SK-N-SH (cell line): ENCODE measurements around the gene FUS. TPM values are rescaled to one million over a fixed set of nuclear protein-coding genes. Genes with fewer than 3 reads are reported as not detected.

Experiments
- CTCF ChIA-PET: fragments of 300-600, 350-600 bp; formaldehyde crosslinking; extraction: SDS; loops from one replicate; lab custom pipeline; 2021; lab: Yijun Ruan, JAX
- POLR2A ChIA-PET: fragments of 350-600 bp; sonication (Branson Sonifier 250); formaldehyde crosslinking; extraction: SDS; loops from one replicate; lab custom pipeline; 2020; ENCODE audit warnings: antibody characterized with exemption, inconsistent platforms; lab: Yijun Ruan, JAX
- DNase-seq: peaks from one replicate; pipeline ENCODE4 v3.0.0; 2012
- H2AFZ ChIP-seq: fragments of 200-600 bp; sonication (generic); 2 replicates; pipeline ENCODE4 v1.8.1; 2016; ENCODE audit warnings: antibody characterized with exemption, mild to moderate bottlenecking, low read depth
- H3F3A ChIP-seq: fragments of 200-600 bp; sonication (generic); replicated peaks from 2 replicates; pipeline ENCODE3; 2016; ENCODE audit warnings: antibody characterized with exemption, mild to moderate bottlenecking; ENCODE audit not compliant: insufficient read depth
- H3K27ac ChIP-seq, 2 experiments: fragments of 200-500 bp in 1 of 2; fragments of 200-600 bp in 1 of 2; sonication (Bioruptor generic) in 1 of 2; sonication (generic), shearing (Covaris generic) in 1 of 2; 2 replicates each; pipeline versions ENCODE4 v1.5.1 to v1.6.1; 2014 to 2016; ENCODE audit warnings: low read depth in 2 of 2, inconsistent platforms in 1 of 2, low read length in 1 of 2, mild to moderate bottlenecking in 1 of 2, mixed read lengths in 1 of 2
- H3K27me3 ChIP-seq: fragments of 200-600 bp; sonication (generic), shearing (Covaris generic); 2 replicates; pipeline ENCODE4 v1.6.1; 2016; ENCODE audit warnings: mixed run types; ENCODE audit not compliant: insufficient read depth
- H3K36me3 ChIP-seq, 2 experiments: fragments of 200-500 bp in 1 of 2; fragments of 200-600 bp in 1 of 2; sonication (Bioruptor generic) in 1 of 2; sonication (generic) in 1 of 2; replicated peaks in 1 of 2; 2 replicates each; pipeline versions ENCODE3 to v1.5.1; 2014 to 2016; ENCODE audit warnings: low read length in 1 of 2, mild to moderate bottlenecking in 1 of 2; ENCODE audit not compliant: insufficient read depth in 2 of 2, control insufficient read depth in 1 of 2
- H3K4me1 ChIP-seq, 2 experiments: fragments of 200-500 bp in 1 of 2; fragments of 200-600 bp in 1 of 2; sonication (Bioruptor generic) in 1 of 2; sonication (generic), shearing (Covaris generic) in 1 of 2; 2 replicates each; pipeline versions ENCODE4 v1.5.1 to v1.6.1; 2014 to 2016; ENCODE audit warnings: low read depth in 1 of 2, low read length in 1 of 2, mixed run types in 1 of 2; ENCODE audit not compliant: insufficient read depth in 2 of 2, control insufficient read depth in 1 of 2
- H3K4me2 ChIP-seq: fragments of 200-600 bp; sonication (generic), shearing (Covaris generic); 2 replicates; pipeline ENCODE4 v1.6.1; 2017; ENCODE audit warnings: mixed run types
- H3K4me3 ChIP-seq, 2 experiments: fragments of 200-500 bp in 1 of 2; fragments of 200-600 bp in 1 of 2; sonication (Bioruptor generic) in 1 of 2; sonication (generic), shearing (Covaris generic) in 1 of 2; 2 replicates each; pipeline versions ENCODE4 v1.5.1 to v1.8.1; 2014 to 2016; ENCODE audit warnings: low read depth in 2 of 2, inconsistent platforms in 1 of 2, low read length in 1 of 2, mild to moderate bottlenecking in 1 of 2, mixed read lengths in 1 of 2, moderate library complexity in 1 of 2
- H3K79me2 ChIP-seq: fragments of 200-600 bp; sonication (generic); 2 replicates; pipeline ENCODE4 v1.8.1; 2017; ENCODE audit warnings: mild to moderate bottlenecking; ENCODE audit not compliant: insufficient read depth
- H3K9ac ChIP-seq: fragments of 200-600 bp; sonication (generic); 2 replicates; pipeline ENCODE4 v1.6.1; 2017; ENCODE audit warnings: mixed run types
- H3K9me2 ChIP-seq: fragments of 200-600 bp; sonication (generic); 2 replicates; pipeline ENCODE4 v1.6.1; 2017; ENCODE audit warnings: mixed run types
- H3K9me3 ChIP-seq: fragments of 200-600 bp; sonication (generic); 2 replicates; pipeline ENCODE4 v1.6.1; 2017; ENCODE audit warnings: mixed run types, mild to moderate bottlenecking, moderate library complexity
- H4K20me1 ChIP-seq: fragments of 200-600 bp; sonication (generic); 2 replicates; pipeline ENCODE4 v1.6.1; 2017; ENCODE audit warnings: mild to moderate bottlenecking, mixed run types; ENCODE audit not compliant: insufficient read depth
- EZH2phosphoT487 ChIP-seq: fragments of 200-600 bp; sonication (generic); IDR thresholded peaks from 2 replicates; pipeline ENCODE4 v1.6.1; 2017; ENCODE audit warnings: low read depth, mixed run types, mild to moderate bottlenecking, antibody characterized with exemption, moderate library complexity, borderline replicate concordance
- FOXJ3 ChIP-seq: sonication (generic); formaldehyde crosslinking; IDR thresholded peaks from 2 replicates; pipeline ENCODE4 v1.5.1; 2020; ENCODE audit warnings: mild to moderate bottlenecking, missing genetic modification reagents
- JUND ChIP-seq: IDR thresholded peaks from 2 replicates; pipeline ENCODE4 v1.4.0; 2012
- MAX ChIP-seq: IDR thresholded peaks from 2 replicates; pipeline ENCODE4 v1.4.0; 2012; ENCODE audit warnings: low read depth
- MEF2A ChIP-seq: IDR thresholded peaks from 2 replicates; pipeline ENCODE4 v1.4.0; 2012; ENCODE audit warnings: low read depth, borderline replicate concordance
- MXI1 ChIP-seq: IDR thresholded peaks from 2 replicates; pipeline ENCODE4 v1.6.1; 2012; ENCODE audit warnings: mild to moderate bottlenecking, low read depth, low read length, improper control_type of control experiment
- NFIC ChIP-seq: IDR thresholded peaks from 2 replicates; pipeline ENCODE4 v1.4.0; 2012; ENCODE audit warnings: borderline replicate concordance
- PBX3 ChIP-seq: IDR thresholded peaks from 2 replicates; pipeline ENCODE4; 2012
- POLR2AphosphoS5 ChIP-seq: IDR thresholded peaks from 2 replicates; pipeline ENCODE4 v1.6.1; 2012; ENCODE audit warnings: low read depth, low read length
- RFX5 ChIP-seq: IDR thresholded peaks from 2 replicates; pipeline ENCODE4 v1.6.1; 2012; ENCODE audit warnings: mild to moderate bottlenecking, improper control_type of control experiment, low read length
- SIN3A ChIP-seq: IDR thresholded peaks from 2 replicates; pipeline ENCODE4 v1.6.1; 2012; ENCODE audit warnings: low read depth, mild to moderate bottlenecking, low read length, moderate library complexity, borderline replicate concordance
- SMC3 ChIP-seq: IDR thresholded peaks from 2 replicates; pipeline ENCODE4 v1.6.1; 2012; ENCODE audit warnings: low read depth, low read length, improper control_type of control experiment
- USF1 ChIP-seq: IDR thresholded peaks from 2 replicates; pipeline ENCODE4 v1.4.0; 2012; ENCODE audit warnings: low read depth, borderline replicate concordance
- YY1 ChIP-seq: IDR thresholded peaks from 2 replicates; pipeline ENCODE4 v1.4.0; 2012; ENCODE audit warnings: low read depth, mild to moderate bottlenecking
- ZBTB33 ChIP-seq: IDR thresholded peaks from 2 replicates; pipeline ENCODE4 v1.4.0; 2012; ENCODE audit warnings: low read depth, borderline replicate concordance
- WGBS: methylation state at CpG from one replicate; pipeline ENCODE4 v1.1.6; 2017; ENCODE audit warnings: low lambda C conversion rate; 5-methylcytosine and 5-hydroxymethylcytosine counted together
- polyA plus RNA-seq, 3 experiments: library from polyadenylated mRNA; depleted of rRNA; stranded (reverse); fragments of >200 nt; gene quantifications; 2 replicates each; pipeline ENCODE4 v1.2.3, GENCODE V29; 2012
- TF ChIP-seq, protein P1 (sequence below): fragments of 200-600 bp; sonication (generic); IDR thresholded peaks from 2 replicates; pipeline ENCODE4 v1.6.1; 2017; ENCODE audit warnings: antibody characterized with exemption, mild to moderate bottlenecking, moderate library complexity

The FUS gene
- polyA plus RNA-seq, 1 of the 3 experiments (the other 2 are of a cell fraction), result 429 TPM

DNA sequence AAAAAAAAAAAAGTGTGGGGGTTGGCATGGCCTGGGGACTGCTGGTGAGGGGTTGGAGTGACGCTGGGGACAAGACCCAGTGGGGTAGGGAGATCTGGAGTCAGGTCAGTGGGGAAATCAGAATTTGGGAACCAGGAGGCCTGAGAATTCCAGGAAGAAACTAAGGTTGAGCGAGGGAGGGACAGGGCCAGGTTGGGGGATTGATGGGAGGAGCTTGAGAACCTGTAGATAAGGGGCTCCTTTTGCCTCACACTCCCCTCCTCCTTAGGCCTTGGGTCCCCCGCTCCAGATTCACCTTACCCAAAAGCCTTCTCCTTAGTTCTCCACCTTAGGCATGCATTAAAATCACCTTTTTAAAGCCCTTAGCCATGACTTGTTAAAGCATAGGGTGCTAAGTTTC is 45.3 kb downstream of the FUS start (continued):
- no peak for TF ChIP-seq FOXJ3 (CRISPR knock-in tag)
- TF ChIP-seq, all 33 proteins: peak for 0

GRCh38 chr16:31228206-31228605 is 48.3 kb downstream of the FUS start:
- no peaks in the 10 kb centered on the region for H3K79me2 ChIP-seq
- H3K4me2 ChIP-seq, result no peak overlapping the region
- no peak for DNase-seq
- no peak overlapping the region for H3K9ac ChIP-seq
- no peaks in the 10 kb centered on the region for H3K9me3 ChIP-seq
- 82% methylated on average over 4 of the region's 4 CpGs for WGBS
- H3K4me3 ChIP-seq, result no peak overlapping the region
- no peaks in the 10 kb centered on the region for H3K4me1 ChIP-seq
- CTCF ChIA-PET, result interaction anchor here (1.6 kb wide), 1 partner anchor 230 kb away, joined by 3 read pairs; no protein-coding TSS in a partner anchor
- no peak overlapping the region for H2AFZ ChIP-seq
- TF ChIP-seq NFIC (no peak), SMC3 (no peak), RFX5 (no peak), POLR2AphosphoS5 (no peak), EZH2phosphoT487 (no peak), ZBTB33 (no peak), PBX3 (no peak)
- H3K36me3 ChIP-seq, result no peaks in the 10 kb centered on the region
- no peaks in the 10 kb centered on the region for H4K20me1 ChIP-seq
- H3K9me2 ChIP-seq, result no peaks in the 10 kb centered on the region
- H3F3A ChIP-seq, result no peaks in the 10 kb centered on the region
- no peaks in the 10 kb centered on the region; the same call in 1 of the 2 replicates for H3K27me3 ChIP-seq
- POLR2A ChIA-PET, result interaction anchor here (1.1 kb wide), 1 partner anchor 48 kb away, joined by 3 read pairs; no protein-coding TSS in a partner anchor
- no peak overlapping the region for H3K27ac ChIP-seq

GRCh38 chr16:31229501-31229900 is 49.6 kb downstream of the FUS start:
- Histone ChIP-seq H3K27me3 (no peaks in the 10 kb centered on the region; the same call in 1 of the 2 replicates), H4K20me1 (no peaks in the 10 kb centered on the region), H3K79me2 (no peaks in the 10 kb centered on the region), H3K9me3 (no peaks in the 10 kb centered on the region), H3K9me2 (no peaks in the 10 kb centered on the region), H3K4me1 (no peaks in the 10 kb centered on the region), H3K4me2 (no peak overlapping the region), H3K36me3 (no peaks in the 10 kb centered on the region), H3F3A (no peaks in the 10 kb centered on the region), H3K27ac (no peak overlapping the region), H3K9ac (no peak overlapping the region), H3K4me3 (no peak overlapping the region), H2AFZ (no peak overlapping the region; the same call in 1 of the 2 replicates)
- ChIA-PET CTCF (no interaction called here), POLR2A (interaction anchor here (1.1 kb wide), 1 partner anchor 49 kb away, joined by 3 read pairs; no protein-coding TSS in a partner anchor)
- 19% methylated on average over 10 of the region's 10 CpGs for WGBS
- DNase-seq, result no peak
- TF ChIP-seq, protein P1, sequence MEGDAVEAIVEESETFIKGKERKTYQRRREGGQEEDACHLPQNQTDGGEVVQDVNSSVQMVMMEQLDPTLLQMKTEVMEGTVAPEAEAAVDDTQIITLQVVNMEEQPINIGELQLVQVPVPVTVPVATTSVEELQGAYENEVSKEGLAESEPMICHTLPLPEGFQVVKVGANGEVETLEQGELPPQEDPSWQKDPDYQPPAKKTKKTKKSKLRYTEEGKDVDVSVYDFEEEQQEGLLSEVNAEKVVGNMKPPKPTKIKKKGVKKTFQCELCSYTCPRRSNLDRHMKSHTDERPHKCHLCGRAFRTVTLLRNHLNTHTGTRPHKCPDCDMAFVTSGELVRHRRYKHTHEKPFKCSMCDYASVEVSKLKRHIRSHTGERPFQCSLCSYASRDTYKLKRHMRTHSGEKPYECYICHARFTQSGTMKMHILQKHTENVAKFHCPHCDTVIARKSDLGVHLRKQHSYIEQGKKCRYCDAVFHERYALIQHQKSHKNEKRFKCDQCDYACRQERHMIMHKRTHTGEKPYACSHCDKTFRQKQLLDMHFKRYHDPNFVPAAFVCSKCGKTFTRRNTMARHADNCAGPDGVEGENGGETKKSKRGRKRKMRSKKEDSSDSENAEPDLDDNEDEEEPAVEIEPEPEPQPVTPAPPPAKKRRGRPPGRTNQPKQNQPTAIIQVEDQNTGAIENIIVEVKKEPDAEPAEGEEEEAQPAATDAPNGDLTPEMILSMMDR, result no peak
- TF ChIP-seq PBX3 (no peak), MXI1 (no peak), YY1 (no peak), SIN3A (no peak), JUND (no peak), ZBTB33 (no peak), MAX (no peak), USF1 (no peak), POLR2AphosphoS5 (no peak), MEF2A (no peak)
